ENCODE results near the gene INS. TPM values are rescaled to one million over a fixed set of nuclear protein-coding genes. Genes with fewer than 3 reads are reported as not detected.

Gene INS
- total and polyA plus RNA-seq, 2 of the 13 experiments (the other 11 are each of a cell fraction or from before 2014, with no cell fraction given), result not detected

- TF ChIP-seq ZNF782 (CRISPR knock-in tag; IDR thresholded peaks at IDR 0.05; ENCODE audit: borderline replicate concordance), result no peak
These were observed 15.4 kb upstream of the INS start (continued) for GRCh38 chr11:2176389-2176900.

GRCh38 chr11:2175659-2176058, 14.7 kb upstream of the INS start:
- ATAC-seq, result no peak
- intact Hi-C loops (cut with micrococcal nuclease; ENCODE audit: unreplicated experiment), result no loop called here
- TF ChIP-seq NR3C1 (CRISPR knock-in tag; IDR thresholded peaks at IDR 0.05) (no peak), ZFP36 (IDR thresholded peaks at IDR 0.05; ENCODE audit: borderline replicate concordance, low read depth, low read length, partially characterized antibody) (no peak), MTA3 (CRISPR knock-in tag; IDR thresholded peaks at IDR 0.05) (no peak), ZBTB4 (CRISPR knock-in tag; IDR thresholded peaks at IDR 0.05; ENCODE audit: borderline replicate concordance) (no peak), SIX1 (CRISPR knock-in tag; IDR thresholded peaks at IDR 0.05; ENCODE audit: borderline replicate concordance) (no peak), RAD21 (CRISPR knock-in tag; IDR thresholded peaks at IDR 0.05) (no peak), ZNF121 (CRISPR knock-in tag; IDR thresholded peaks at IDR 0.05) (no peak), ZSCAN25 (CRISPR knock-in tag; IDR thresholded peaks at IDR 0.05) (no peak), ZNF782 (CRISPR knock-in tag; IDR thresholded peaks at IDR 0.05; ENCODE audit: borderline replicate concordance) (no peak)
- TF ChIP-seq, protein P1, sequence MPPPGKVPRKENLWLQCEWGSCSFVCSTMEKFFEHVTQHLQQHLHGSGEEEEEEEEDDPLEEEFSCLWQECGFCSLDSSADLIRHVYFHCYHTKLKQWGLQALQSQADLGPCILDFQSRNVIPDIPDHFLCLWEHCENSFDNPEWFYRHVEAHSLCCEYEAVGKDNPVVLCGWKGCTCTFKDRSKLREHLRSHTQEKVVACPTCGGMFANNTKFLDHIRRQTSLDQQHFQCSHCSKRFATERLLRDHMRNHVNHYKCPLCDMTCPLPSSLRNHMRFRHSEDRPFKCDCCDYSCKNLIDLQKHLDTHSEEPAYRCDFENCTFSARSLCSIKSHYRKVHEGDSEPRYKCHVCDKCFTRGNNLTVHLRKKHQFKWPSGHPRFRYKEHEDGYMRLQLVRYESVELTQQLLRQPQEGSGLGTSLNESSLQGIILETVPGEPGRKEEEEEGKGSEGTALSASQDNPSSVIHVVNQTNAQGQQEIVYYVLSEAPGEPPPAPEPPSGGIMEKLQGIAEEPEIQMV (CRISPR knock-in tag; IDR thresholded peaks at IDR 0.05; ENCODE audit: low read depth), result no peak
- TF ChIP-seq, protein P2, sequence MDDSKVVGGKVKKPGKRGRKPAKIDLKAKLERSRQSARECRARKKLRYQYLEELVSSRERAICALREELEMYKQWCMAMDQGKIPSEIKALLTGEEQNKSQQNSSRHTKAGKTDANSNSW (CRISPR knock-in tag; IDR thresholded peaks at IDR 0.05; ENCODE audit: borderline replicate concordance), result no peak

More at GRCh38 chr11:2175659-2176058, 14.7 kb upstream of the INS start:
- Histone ChIP-seq H2AFZ (ENCODE audit: low read length) (no peak overlapping the region), H3K27ac (ENCODE audit: extremely low read length, insufficient read depth, low read length) (no peak overlapping the region), H3K9me3 (ENCODE audit: low read length) (no peaks in the 10 kb centered on the region), H3K4me2 (ENCODE audit: low read depth, low read length) (no peak overlapping the region), H3K79me2 (ENCODE audit: insufficient read depth, low read length) (no peaks in the 10 kb centered on the region), H3K27me3 (ENCODE audit: control insufficient read depth in 1 of 2, insufficient read depth in 2 of 2, low read length in 2 of 2) (peaks cover 31 to 74% of the 10 kb centered on the region in 2 experiments), H4K20me1 (ENCODE audit: insufficient read depth, low read length) (no peaks in the 10 kb centered on the region), H3K9ac (ENCODE audit: insufficient read depth, low read depth, low read length) (no peak overlapping the region), H3K4me1 (ENCODE audit: insufficient read depth, low read length) (peaks cover 10% of the 10 kb centered on the region), H3K36me3 (replicated peaks in 1 of 2; ENCODE audit: control insufficient read depth in 1 of 2, insufficient read depth in 2 of 2, low read length in 2 of 2) (no peaks in the 10 kb centered on the region), H3K4me3 (replicated peaks in 1 of 3; ENCODE audit: insufficient read depth in 1 of 3, low read depth in 2 of 3, low read length in 3 of 3) (no peak overlapping the region)
- ChIA-PET POLR2A (no interaction called here), CTCF (ENCODE audit: low intra/inter-chr PET ratio, low total read pairs) (no interaction called here)
- no TSS peak for BruUV-seq (replicated peaks)
- DNase-seq (ENCODE audit: low spot score) (no peak), FAIRE-seq (no peak)
- in situ Hi-C loops (cut with HindIII; ENCODE audit: extremely low pct_ligation_motif_present, low pct_unique_long_range_greater_than_20kb), result no loop called here
- 20% methylated on average over 2 of the region's 13 CpGs for WGBS (ENCODE audit: low lambda C conversion rate)

Data from HepG2 (cell line).